Upper lobe of left lung (tissue), 4 donors: Measurements from ENCODE around the gene TNS1.

Source experiments
- POLR2A ChIP-seq, 4 donors: fragments of 450-650 bp; IDR thresholded peaks; one replicate each; pipeline ENCODE4 v1.5.1; 2016 to 2017; ENCODE audit warnings: antibody characterized with exemption in 4 of 4, mild to moderate bottlenecking in 2 of 4
- POLR2AphosphoS5 ChIP-seq, 2 donors: sonication (generic); formaldehyde crosslinking; IDR thresholded peaks; one replicate each; pipeline ENCODE4 v1.5.1; 2017; ENCODE audit warnings: antibody characterized with exemption in 2 of 2

DNA sequence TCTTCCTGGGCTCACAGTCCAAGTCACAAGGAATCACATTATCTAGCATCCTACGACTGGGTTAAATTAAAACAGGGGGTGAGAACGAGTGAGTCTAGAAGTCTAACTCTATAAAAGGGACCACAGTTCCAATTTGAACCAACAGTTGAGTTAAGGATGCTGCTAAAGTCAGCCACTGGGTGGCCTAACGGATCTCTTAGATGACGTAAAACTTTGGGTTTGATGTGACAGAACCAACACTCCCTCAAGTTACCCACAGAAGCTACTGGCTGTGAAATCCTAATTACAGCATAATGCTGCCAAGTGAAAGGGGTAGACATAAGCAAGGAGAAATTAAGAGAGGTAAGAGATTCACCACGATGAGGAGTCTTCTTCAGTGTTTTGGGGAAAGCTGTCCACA lies 33.6 kb upstream of the TNS1 start:
- TF ChIP-seq POLR2AphosphoS5 (IDR thresholded peaks at IDR 0.05) = no peak
- no peak for TF ChIP-seq POLR2A (IDR thresholded peaks at IDR 0.05)
